Memory B cell (primary cell): ENCODE results near the gene RND2.

ENCODE experiments used
- ATAC-seq: fragments of 150-1000 bp; cut with Tn5 transposase; 2 replicates; pipeline ENCODE4 v1.10.0; 2021; ENCODE audit warnings: low read depth, mild to moderate bottlenecking, moderate library complexity
- DNase-seq, 2 donors: peaks; one replicate each; pipeline ENCODE4 v3.0.0; 2022; ENCODE audit warnings: low spot score in 2 of 2
- H3K27ac Mint-ChIP-seq: one replicate; pipeline ENCODE4 v1.8.0; 2022; ENCODE audit warnings: mild to moderate bottlenecking, moderate library complexity, mixed read lengths
- H3K27me3 Mint-ChIP-seq: one replicate; pipeline ENCODE4 v1.8.0; 2022; ENCODE audit warnings: mixed read lengths
- H3K36me3 Mint-ChIP-seq: one replicate; pipeline ENCODE4 v1.8.0; 2022; ENCODE audit warnings: mild to moderate bottlenecking, mixed read lengths
- H3K4me1 Mint-ChIP-seq: one replicate; pipeline ENCODE4 v1.8.0; 2022; ENCODE audit warnings: mixed read lengths
- H3K4me3 Mint-ChIP-seq: one replicate; pipeline ENCODE4 v1.8.0; 2022; ENCODE audit warnings: mild to moderate bottlenecking, moderate library complexity, mixed read lengths
- H3K9me3 Mint-ChIP-seq: one replicate; pipeline ENCODE4 v1.8.0; 2022; ENCODE audit warnings: mixed read lengths

RND2 gene

GRCh38 chr17:43015579-43015978, 9.5 kb upstream of the RND2 start:
- ATAC-seq: no peak
- peaks cover 13% of the 10 kb centered on the region for H3K4me1 Mint-ChIP-seq
- peak overlapping the region; percentile 28 for H3K27ac Mint-ChIP-seq
- no peaks in the 10 kb centered on the region for H3K9me3 Mint-ChIP-seq
- H3K36me3 Mint-ChIP-seq: peaks cover 16% of the 10 kb centered on the region
- no peak for DNase-seq
- H3K4me3 Mint-ChIP-seq: no peak overlapping the region
- H3K27me3 Mint-ChIP-seq: no peaks in the 10 kb centered on the region

- DNase-seq (no peak), ATAC-seq (no peak)
- H3K9me3 Mint-ChIP-seq: no peaks in the 10 kb centered on the region
- no peak overlapping the region for H3K4me3 Mint-ChIP-seq
- peaks cover 16% of the 10 kb centered on the region for H3K36me3 Mint-ChIP-seq
- no peaks in the 10 kb centered on the region for H3K27me3 Mint-ChIP-seq
- H3K4me1 Mint-ChIP-seq: peaks cover 17% of the 10 kb centered on the region
- no peak overlapping the region for H3K27ac Mint-ChIP-seq
Measured at GRCh38 chr17:43016216-43016615, 8.8 kb upstream of the RND2 start.

GRCh38 chr17:43018008-43018853, 6.8 kb upstream of the RND2 start:
- Mint-ChIP-seq H3K27me3 (no peaks in the 10 kb centered on the region), H3K9me3 (no peaks in the 10 kb centered on the region), H3K4me3 (no peak overlapping the region), H3K36me3 (peaks cover 11% of the 10 kb centered on the region), H3K4me1 (peaks cover 17% of the 10 kb centered on the region), H3K27ac (peak overlapping the region; percentile 0)
- peak; percentile 11 for ATAC-seq
- DNase-seq: no peak

DNA sequence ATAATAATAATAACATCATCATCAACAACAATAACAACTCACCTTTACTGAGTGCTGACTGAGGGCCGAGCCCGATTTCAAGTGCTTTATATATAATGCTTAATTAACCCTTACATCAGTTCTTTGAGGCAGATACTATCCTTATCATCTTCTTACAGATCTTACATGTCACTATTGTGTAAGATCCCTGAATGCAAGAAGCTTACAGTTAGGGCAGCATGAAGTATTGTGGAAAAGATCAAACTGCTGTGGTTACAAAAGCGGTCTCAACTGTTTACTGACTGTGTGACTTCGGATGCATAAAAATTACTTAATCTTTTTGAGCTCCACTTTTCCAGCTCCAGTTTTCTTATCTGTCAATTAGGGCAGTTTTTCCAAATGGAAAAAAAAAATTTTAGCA, 6.1 kb upstream of the RND2 start:
- Mint-ChIP-seq H3K4me1 (peaks cover 17% of the 10 kb centered on the region), H3K9me3 (no peaks in the 10 kb centered on the region), H3K27ac (no peak overlapping the region), H3K4me3 (no peak overlapping the region), H3K36me3 (peaks cover 8% of the 10 kb centered on the region), H3K27me3 (no peaks in the 10 kb centered on the region)
- DNase-seq (no peak), ATAC-seq (no peak)

GRCh38 chr17:43019418-43019817, 5.6 kb upstream of the RND2 start:
- no peaks in the 10 kb centered on the region for H3K9me3 Mint-ChIP-seq
- H3K36me3 Mint-ChIP-seq: peaks cover 6% of the 10 kb centered on the region
- DNase-seq (no peak), ATAC-seq (no peak)
- peaks cover 19% of the 10 kb centered on the region for H3K4me1 Mint-ChIP-seq
- no peaks in the 10 kb centered on the region for H3K27me3 Mint-ChIP-seq
- peak overlapping the region; percentile 56 for H3K4me3 Mint-ChIP-seq
- peak overlapping the region; percentile 41 for H3K27ac Mint-ChIP-seq

DNA sequence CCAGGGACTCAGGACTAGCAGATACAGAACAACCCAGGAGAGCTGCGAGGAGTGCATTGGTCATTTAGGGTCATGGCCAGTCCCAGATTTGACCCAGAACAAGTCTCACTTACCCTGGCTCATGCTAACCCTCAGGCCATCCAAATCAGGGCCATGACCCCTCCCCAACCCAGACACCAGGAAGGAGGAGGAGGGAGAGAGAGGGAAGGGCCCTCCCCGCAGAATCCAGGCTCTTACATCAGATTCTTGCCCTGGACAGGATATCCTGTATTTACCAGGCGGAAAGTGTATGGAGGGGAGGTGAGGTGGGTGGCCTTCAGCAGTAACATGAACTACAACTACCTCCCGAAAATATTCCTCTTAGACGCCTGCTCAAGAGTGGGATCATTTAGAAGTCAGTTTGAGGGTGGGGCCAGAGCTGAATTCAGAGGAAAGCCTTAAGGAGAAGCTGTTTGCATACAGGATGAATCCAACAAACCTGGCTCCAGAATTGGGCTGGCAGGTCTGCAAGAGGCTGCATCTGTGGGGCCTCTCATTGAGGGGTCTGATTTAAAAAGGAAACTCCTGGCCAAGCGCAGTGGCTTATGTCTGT, 4.9 kb upstream of the RND2 start:
- DNase-seq (no peak), ATAC-seq (no peak)
- Mint-ChIP-seq H3K27me3 (no peaks in the 10 kb centered on the region), H3K4me3 (peak overlapping the region; percentile 95), H3K4me1 (peaks cover 23% of the 10 kb centered on the region), H3K36me3 (peaks cover 2% of the 10 kb centered on the region), H3K27ac (peak overlapping the region; percentile 80), H3K9me3 (no peaks in the 10 kb centered on the region)

DNA sequence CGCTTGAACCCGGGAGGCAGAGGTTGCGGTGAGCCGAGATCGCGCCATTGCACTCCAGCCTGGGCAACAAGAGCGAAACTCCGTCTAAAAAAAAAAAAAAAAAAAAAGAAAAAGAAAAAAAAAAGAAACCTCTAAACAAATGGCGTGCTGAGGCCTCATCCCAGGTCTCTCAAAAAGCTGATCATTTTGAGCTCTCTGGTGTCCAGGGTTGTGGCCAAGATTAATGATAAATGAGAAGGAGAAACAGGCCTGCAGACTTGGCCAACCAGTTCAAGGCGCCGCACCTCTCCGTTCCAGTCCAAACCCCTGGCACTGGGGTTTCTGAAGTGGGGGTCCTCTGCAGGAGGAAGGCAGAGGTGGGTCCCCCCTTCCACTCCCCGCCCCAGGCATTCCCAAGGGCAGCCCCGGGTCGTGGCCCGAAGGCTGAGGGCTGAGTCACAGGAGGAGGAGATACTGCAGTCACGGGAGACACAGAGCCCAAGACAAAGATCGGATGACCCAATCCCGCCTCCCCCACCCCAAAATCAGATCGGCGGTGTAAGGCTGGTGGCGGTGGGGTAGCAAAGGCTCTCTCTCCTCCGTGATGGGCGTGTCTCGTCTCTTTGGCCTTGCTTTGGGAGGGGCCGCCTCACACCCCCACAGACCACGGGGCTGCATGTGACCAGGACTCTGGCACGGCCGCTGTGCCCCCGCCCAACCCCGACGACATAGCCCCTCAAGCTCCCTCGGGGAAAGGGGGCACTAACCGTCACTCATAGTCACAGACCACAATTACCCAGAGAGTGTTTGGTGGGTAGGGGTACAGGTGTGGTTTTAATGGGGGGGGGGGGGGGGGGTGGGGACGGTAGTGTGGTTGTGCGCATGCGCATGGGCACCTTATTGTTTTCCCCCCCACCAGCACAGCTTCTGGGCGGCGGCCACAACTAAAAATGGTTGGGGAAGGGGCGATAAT, 4.0 kb upstream of the RND2 start:
- H3K27me3 Mint-ChIP-seq: no peaks in the 10 kb centered on the region
- peak overlapping the region; percentile 95 for H3K4me3 Mint-ChIP-seq
- peak; percentile 5 for ATAC-seq
- peak overlapping the region; percentile 80 for H3K27ac Mint-ChIP-seq
- peaks cover 28% of the 10 kb centered on the region for H3K4me1 Mint-ChIP-seq
- peaks cover under 1% of the 10 kb centered on the region for H3K36me3 Mint-ChIP-seq
- peak; percentile 33 to 40 for DNase-seq
- H3K9me3 Mint-ChIP-seq: no peaks in the 10 kb centered on the region

- Mint-ChIP-seq H3K9me3 (no peaks in the 10 kb centered on the region), H3K4me3 (peak within 1 kb of the TSS; percentile 95), H3K27ac (peak within 1 kb of the TSS; percentile 80), H3K27me3 (no peaks in the 10 kb centered on the region), H3K4me1 (peaks cover 28% of the 10 kb centered on the region), H3K36me3 (no peaks in the 10 kb centered on the region)
- DNase-seq (peak; percentile 29 to 59), ATAC-seq (peak; percentile 44)
Measured at GRCh38 chr17:43021741-43022512, 3.1 kb upstream of the RND2 start, which contains the start of gene VAT1. TSS of gene VAT1 (minus strand) at chr17:43022385. CDS start at chr17:43022322, 63 bp downstream.

- Mint-ChIP-seq H3K36me3 (no peaks in the 10 kb centered on the region), H3K9me3 (no peaks in the 10 kb centered on the region), H3K27ac (peak overlapping the region; percentile 41), H3K27me3 (no peaks in the 10 kb centered on the region), H3K4me1 (peaks cover 21% of the 10 kb centered on the region), H3K4me3 (peak overlapping the region; percentile 82)
- ATAC-seq (no peak), DNase-seq (no peak)
Measured at GRCh38 chr17:43025290-43025657, 243 bp downstream of the RND2 start.

DNA sequence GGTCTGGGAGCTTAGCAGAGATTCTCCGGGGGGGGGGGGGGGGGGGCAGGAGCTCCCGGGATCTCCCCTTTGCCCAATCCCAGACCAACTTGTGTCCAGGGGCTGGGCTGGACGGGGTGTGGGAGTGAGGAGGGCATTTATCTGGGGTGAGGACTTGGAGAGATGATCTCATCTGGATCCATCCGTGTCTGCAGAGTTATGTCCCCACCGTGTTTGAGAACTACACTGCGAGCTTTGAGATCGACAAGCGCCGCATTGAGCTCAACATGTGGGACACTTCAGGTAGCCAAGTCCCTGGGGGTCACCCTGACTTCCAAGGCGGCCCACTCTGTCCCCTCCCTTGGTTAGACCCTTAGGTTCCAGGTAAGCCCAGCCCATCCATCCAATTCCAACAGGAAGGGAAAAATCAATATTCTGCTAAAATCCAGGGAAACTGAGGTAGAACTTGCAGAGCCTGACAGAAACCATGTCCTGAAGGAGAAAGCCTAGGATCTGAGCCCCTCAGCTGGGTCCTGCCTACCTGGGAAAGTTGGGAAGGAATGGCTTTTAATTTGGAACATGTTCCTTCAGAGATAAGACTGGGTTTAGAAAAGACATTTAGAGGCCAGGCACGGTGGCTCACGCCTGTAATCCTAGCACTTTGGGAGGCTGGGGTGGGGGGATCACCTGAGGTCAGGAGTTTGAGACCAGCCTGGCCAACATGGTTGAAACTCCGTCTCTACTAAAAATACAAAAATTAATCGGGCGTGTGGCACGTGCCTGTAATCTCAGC, 921 bp downstream of the RND2 start:
- H3K36me3 Mint-ChIP-seq: no peaks in the 10 kb centered on the region
- H3K4me1 Mint-ChIP-seq: peaks cover 18% of the 10 kb centered on the region
- peak overlapping the region; percentile 41 for H3K27ac Mint-ChIP-seq
- peak overlapping the region; percentile 82 for H3K4me3 Mint-ChIP-seq
- H3K9me3 Mint-ChIP-seq: no peaks in the 10 kb centered on the region
- DNase-seq (no peak), ATAC-seq (no peak)
- no peaks in the 10 kb centered on the region for H3K27me3 Mint-ChIP-seq

DNA sequence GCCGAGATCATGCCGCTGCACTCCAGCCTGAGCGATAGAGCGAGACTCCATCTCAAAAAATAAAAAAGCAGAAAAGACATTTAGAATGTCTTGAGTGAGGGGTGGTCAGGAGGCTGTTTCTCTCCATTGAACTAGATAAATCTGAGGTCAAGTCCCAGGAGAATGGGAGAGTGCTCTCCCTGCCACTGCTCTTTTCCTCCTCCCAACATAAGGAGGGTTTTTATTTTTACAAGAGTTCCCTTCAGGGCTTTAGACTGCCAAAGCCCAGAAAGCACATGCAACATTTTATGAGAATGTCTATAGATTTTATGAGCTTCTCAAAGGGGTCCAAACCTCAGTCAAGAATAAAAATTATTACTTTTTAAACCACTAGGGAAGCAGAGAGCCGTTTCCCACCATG, 1.6 kb downstream of the RND2 start:
- DNase-seq (no peak), ATAC-seq (no peak)
- Mint-ChIP-seq H3K27me3 (no peaks in the 10 kb centered on the region), H3K27ac (no peak overlapping the region), H3K4me1 (peaks cover 14% of the 10 kb centered on the region), H3K9me3 (no peaks in the 10 kb centered on the region), H3K36me3 (no peaks in the 10 kb centered on the region), H3K4me3 (no peak overlapping the region)

DNA sequence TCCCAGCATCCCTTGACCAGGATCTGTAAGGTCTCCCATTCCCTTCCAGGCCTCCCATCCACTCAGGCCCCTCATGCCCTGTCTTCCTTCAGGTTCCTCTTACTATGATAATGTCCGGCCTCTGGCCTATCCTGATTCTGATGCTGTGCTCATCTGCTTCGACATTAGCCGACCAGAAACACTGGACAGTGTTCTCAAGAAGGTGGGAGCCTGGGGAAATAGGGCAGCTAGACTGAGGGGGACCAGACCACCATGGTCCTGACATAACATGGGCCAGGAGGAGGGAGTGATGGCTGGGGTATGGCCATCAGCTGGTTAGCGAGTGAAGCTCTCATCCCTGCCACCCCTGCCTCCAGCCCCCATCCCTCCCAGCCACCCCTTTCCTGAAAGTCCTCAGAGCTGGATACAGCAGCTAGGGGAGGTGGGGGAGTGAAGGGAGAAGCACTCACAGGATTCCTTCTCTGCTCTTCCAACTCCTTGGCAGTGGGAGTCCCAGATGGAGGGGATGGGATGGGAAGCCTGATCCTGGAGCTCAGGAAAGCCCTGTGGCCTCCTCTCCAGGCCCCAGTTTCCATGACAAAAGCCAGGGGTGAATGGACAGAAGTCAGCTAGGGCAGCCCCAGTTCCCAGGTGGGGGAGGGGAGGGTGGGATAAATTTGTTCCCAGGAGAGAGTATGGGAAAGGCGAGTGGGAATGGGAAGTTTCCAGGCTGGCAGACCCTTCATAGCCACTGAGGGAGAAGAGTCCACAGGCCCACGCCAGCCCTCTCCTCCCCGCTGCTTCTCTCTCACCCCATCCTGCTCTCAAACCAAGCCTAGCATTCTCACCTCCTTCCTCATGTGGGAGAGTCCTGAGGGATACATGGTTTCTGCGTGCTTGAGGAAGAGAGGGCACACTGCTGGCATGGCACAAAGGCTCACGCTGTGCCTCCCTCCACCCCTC, 2.3 kb downstream of the RND2 start:
- peaks cover 14% of the 10 kb centered on the region for H3K4me1 Mint-ChIP-seq
- no peak overlapping the region for H3K27ac Mint-ChIP-seq
- H3K9me3 Mint-ChIP-seq: no peaks in the 10 kb centered on the region
- no peaks in the 10 kb centered on the region for H3K27me3 Mint-ChIP-seq
- ATAC-seq: no peak
- H3K4me3 Mint-ChIP-seq: no peak overlapping the region
- no peaks in the 10 kb centered on the region for H3K36me3 Mint-ChIP-seq
- DNase-seq: no peak
